NCI-H526 treated with DMSO at 0.1 percent for 48 hours (cell line): ENCODE data around the gene PPP1R37.
A peak's percentile ranks its signal among the peaks of the same experiment; 100 is the strongest.

ENCODE experiments used
- DNase-seq: peaks from one replicate; lab custom pipeline; 2025; lab: John Stamatoyannopoulos, UW

The PPP1R37 gene

GRCh38 chr19:45170146-45171106 lies 77.4 kb downstream of the PPP1R37 start:
- no peak for DNase-seq

GRCh38 chr19:45171211-45171623 lies 78.2 kb downstream of the PPP1R37 start:
- DNase-seq, result no peak

GRCh38 chr19:45172173-45172572 lies 79.2 kb downstream of the PPP1R37 start:
- DNase-seq, result no peak

GRCh38 chr19:45172611-45173208 lies 79.7 kb downstream of the PPP1R37 start:
- DNase-seq, result no peak

GRCh38 chr19:45173816-45174215 lies 80.8 kb downstream of the PPP1R37 start:
- DNase-seq, result no peak

- DNase-seq, result no peak
Measured at GRCh38 chr19:45175515-45176345, 82.8 kb downstream of the PPP1R37 start.

GRCh38 chr19:45177817-45178261 lies 84.9 kb downstream of the PPP1R37 start, which contains the start of gene TRAPPC6A:
TSS of gene TRAPPC6A (minus strand) at chr19:45178237. CDS start at chr19:45178218, 19 bp downstream.
- no peak for DNase-seq

GRCh38 chr19:45178262-45179071 lies 85.5 kb downstream of the PPP1R37 start, which contains the start of gene BLOC1S3:
TSS of gene BLOC1S3 (plus strand) at chr19:45178784. CDS start at chr19:45179297, 513 bp downstream.
- peak; percentile 100 for DNase-seq

- no peak for DNase-seq
Measured at GRCh38 chr19:45179072-45179891, 86.3 kb downstream of the PPP1R37 start.

- no peak for DNase-seq
Measured at GRCh38 chr19:45179892-45180370, 87.0 kb downstream of the PPP1R37 start.

- no peak for DNase-seq
Measured at GRCh38 chr19:45180936-45181335, 88.0 kb downstream of the PPP1R37 start.

GRCh38 chr19:45182758-45183157 lies 89.8 kb downstream of the PPP1R37 start:
- no peak for DNase-seq

- no peak for DNase-seq
Measured at GRCh38 chr19:45184115-45184514, 91.1 kb downstream of the PPP1R37 start.

GRCh38 chr19:45186509-45187334 lies 93.7 kb downstream of the PPP1R37 start:
- no peak for DNase-seq

GRCh38 chr19:45187421-45188100 lies 94.6 kb downstream of the PPP1R37 start:
- peak; percentile 18 for DNase-seq

GRCh38 chr19:45189971-45190370 lies 97.0 kb downstream of the PPP1R37 start:
- no peak for DNase-seq

- DNase-seq, result no peak
Measured at GRCh38 chr19:45191375-45191774, 98.4 kb downstream of the PPP1R37 start.

GRCh38 chr19:45195764-45196163 lies 102.8 kb downstream of the PPP1R37 start:
- no peak for DNase-seq
